ENCODE results near the gene U2SURP.
"Not testable (repeated sequence)": the region's sequence is repeated elsewhere in the genome, so short reads cannot be mapped to it uniquely, and the experiment has no call there.

The U2SURP gene

GRCh38 chr3:143070977-143071551 is 69.7 kb downstream of the U2SURP start:
- DNase-seq (ENCODE audit: low read depth in 2 of 2): no peak

DNA sequence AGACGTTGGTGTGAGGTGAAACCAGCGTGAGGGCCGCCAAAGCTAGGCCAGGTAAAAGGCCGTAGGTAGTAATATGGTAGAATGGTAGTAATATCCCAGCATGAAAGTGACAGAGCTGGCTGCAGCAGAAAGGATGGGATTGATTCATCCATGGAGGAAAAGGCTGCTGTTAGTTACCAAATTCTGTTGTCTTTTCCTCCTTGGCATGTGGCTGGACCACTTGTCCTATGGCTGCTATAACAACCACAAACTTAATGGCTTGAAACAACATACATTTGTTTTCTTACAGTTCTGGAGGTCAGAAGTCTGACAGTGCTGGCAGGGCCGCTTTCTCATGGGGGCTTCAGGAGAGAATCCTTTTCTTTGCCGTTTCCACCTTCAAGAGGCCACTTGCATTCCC is 70.4 kb downstream of the U2SURP start:
- no peak for DNase-seq (ENCODE audit: low read depth in 2 of 2)

GRCh38 chr3:143072298-143073020 is 71.1 kb downstream of the U2SURP start:
- not testable (repeated sequence) for DNase-seq (ENCODE audit: low read depth in 2 of 2)

DNA sequence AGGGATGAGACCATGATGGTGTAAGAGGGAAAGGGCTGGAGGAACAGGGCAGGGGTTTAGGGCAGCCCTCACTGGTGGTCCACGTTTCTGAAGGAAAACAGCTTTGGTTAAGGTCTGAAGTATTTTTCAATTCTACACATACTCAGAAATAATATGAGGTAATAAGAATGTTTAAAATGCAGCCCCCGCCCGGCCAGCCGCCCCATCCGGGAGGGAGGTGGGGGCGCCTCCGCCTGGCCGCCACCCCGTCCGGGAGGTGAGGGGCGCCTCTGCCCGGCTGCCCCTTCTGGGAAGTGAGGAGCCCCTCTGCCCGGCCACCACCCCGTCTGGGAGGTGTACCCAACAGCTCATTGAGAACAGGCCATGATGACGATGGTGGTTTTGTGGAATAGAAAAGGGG is 72.2 kb downstream of the U2SURP start:
- DNase-seq (ENCODE audit: low read depth in 2 of 2): not testable (repeated sequence)

GRCh38 chr3:143073983-143074382 is 72.6 kb downstream of the U2SURP start:
- not testable (repeated sequence) for DNase-seq (ENCODE audit: low read depth in 2 of 2)

- DNase-seq (ENCODE audit: low read depth in 2 of 2): no peak
Measured at GRCh38 chr3:143078883-143079282, 77.5 kb downstream of the U2SURP start.

GRCh38 chr3:143080196-143080595 is 78.8 kb downstream of the U2SURP start:
- DNase-seq (ENCODE audit: low read depth in 2 of 2): no peak

DNA sequence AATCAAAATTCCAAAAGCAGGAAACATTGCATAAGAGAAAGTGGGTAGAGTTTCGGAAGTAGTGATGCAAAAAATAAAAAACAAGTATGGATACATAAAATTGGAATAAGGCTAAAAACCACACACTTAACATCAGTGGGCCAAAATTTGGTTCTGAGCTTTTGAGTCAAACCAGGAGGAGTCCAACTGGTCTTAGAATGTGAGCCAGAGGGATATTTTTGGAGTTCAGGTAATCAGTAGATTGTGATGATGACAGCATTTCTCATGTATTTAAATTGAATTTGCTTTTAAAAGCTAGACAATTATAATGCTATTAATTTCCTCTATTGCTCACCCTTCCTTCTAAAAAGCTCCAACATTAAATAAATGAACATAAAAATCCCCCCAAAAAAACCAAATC is 80.0 kb downstream of the U2SURP start:
- no peak for DNase-seq (ENCODE audit: low read depth in 2 of 2)

GRCh38 chr3:143081844-143082778 is 80.7 kb downstream of the U2SURP start:
- no peak for DNase-seq (ENCODE audit: low read depth in 2 of 2)

DNA sequence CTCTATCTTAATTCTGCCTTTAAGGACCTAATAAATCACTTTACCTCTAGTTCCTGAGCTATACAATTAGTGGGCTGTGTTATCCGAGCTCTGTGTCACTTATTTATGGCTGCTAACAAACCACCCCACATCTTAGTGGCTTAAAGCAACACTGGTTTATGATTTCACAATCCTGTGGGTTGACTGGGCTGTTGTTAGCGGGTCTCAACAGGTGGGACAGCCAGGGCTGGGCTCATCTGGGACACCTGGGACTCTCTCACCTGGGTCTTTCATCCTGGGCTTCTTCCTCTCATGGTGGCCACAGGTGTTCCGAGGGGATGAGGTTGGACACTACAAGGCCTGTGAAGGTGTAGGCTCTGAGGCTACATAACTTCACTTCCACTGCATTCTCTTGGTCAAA is 82.4 kb downstream of the U2SURP start:
- DNase-seq (ENCODE audit: low read depth in 2 of 2): no peak

- DNase-seq (ENCODE audit: low read depth in 2 of 2): no peak
Measured at GRCh38 chr3:143084856-143085731, 83.7 kb downstream of the U2SURP start.

DNA sequence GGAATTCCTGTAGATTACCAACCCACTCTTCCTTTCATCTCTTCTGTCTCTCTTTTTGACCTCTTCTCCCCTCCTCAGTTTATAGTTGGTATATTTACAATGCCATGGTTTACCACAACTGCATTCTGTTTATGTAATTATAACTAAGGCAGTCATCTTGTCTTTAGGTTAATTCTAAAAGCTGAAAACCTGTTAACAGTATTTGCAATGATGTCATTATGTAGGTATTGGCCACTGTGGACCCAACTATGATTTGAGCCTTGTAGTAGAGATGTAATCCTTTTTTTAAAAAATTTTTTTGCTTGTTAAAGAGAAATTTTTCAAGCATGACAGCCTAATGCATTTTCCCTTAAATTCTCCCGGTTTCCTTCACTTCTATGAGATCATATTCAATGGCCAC is 87.5 kb downstream of the U2SURP start:
- DNase-seq (ENCODE audit: low read depth in 2 of 2): no peak

DNA sequence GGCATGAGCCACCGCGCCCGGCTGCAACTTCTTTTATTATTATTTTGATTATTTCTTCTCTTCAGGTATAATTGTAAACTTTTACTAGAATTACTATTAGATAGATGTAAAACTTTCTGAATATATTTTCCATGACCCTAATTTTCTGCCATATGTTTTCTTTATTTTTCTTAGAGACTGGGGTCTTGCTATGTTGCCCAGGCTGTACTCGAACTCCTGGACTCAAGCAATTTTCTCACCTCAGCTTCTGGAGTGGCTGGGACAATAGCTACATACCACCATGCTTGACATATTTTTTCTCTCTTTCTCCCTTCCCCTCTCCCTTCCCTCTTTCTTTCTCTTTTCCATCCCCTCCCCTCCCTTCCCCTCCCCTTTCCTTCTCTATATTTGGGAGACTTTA is 88.6 kb downstream of the U2SURP start:
- DNase-seq (ENCODE audit: low read depth in 2 of 2): no peak

DNA sequence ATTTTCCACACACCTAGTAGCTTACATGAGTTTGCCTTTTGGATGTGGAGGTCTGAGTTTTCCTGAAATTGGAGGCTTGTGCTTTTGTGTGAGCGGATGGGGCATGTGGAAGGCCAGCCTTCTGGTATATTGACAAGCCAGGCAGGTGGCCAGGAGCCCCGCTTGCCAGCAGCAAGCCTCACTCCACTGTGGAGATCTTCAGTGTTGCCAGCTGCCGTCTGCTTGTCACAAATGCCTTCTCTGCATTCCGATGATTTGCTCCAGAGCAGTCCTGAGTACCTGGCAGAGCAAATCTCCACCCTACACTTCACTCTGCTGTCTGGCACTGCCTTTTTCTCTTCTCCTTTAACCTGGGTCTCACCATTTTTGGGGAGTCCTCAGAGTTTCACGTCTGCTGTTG is 89.1 kb downstream of the U2SURP start:
- no peak for DNase-seq (ENCODE audit: low read depth in 2 of 2)

- DNase-seq (ENCODE audit: low read depth in 2 of 2): no peak
Measured at GRCh38 chr3:143090976-143091837, 89.8 kb downstream of the U2SURP start.

- no peak for DNase-seq (ENCODE audit: low read depth in 2 of 2)
Measured at GRCh38 chr3:143092191-143092590, 90.8 kb downstream of the U2SURP start.

DNA sequence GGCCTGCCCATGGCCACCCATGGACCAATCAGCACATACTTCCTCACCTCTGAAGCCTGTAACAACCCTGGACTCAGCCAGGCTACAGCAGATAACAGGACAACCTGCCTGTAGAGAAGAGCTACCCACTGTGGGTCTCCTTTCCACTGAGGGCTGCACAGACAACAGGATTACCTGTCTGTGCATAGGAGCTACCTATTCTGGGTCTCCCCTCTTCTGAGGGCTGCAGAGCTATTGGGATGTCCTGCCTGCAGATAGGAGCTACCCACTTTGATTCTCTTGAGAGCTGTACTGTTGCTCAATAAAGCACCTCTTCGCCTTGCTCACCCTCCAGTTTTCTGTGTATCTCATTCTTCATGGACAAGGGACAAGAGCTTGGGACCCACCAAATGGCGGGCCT is 94.4 kb downstream of the U2SURP start:
- no peak for DNase-seq (ENCODE audit: low read depth in 2 of 2)

DNA sequence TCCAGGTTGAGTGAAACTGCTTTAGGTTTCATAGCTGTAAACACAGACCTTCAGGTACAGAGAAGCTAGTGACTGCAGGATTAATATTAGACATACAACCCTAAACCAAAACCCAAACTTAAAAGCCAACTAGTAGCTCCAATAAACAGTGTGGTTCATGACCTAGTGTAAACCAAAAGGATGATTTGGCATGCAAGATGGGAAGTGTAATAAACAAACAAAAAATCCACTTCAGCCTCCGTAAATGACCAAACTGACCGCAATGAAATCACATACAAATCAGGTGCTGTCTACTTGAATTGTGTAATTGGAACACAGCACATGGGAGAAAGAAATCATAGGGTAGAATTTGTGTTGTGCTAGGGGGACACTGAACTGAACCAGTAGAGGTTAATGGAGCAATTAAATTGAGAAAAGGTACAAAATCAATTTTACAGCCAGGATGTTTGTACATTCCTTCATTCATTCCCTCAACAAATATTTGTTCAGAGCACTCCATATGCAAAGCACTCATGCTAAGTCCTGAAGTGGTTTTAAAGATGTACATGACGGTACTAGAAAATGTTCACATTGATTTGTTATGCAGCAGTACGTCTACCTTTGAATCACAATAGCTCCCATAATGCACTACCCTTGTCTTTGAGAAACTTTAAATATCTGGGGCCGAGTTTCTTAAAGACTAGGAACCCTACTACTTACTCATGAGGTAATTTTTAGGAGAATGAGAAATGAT is 96.8 kb downstream of the U2SURP start:
- no peak for DNase-seq (ENCODE audit: low read depth in 2 of 2)

DNA sequence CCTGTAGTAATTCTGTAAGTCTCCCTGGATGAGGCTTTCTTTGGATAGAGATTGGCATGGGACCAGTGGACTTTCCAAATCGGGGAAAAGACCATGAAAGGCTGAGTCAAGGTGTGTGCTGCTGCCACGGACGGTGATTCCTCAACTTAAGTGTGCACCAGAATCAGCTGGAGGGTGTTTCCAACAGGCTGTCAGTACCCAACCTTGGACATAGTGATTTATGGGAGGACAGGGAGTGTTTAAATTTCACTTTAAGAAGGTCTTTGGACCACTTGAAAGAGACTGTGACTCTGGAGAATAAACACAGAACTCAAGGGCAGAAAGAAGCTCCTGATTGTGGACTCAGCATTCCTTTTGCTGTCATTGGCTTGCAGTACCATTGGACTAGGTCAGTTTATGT is 97.8 kb downstream of the U2SURP start:
- DNase-seq (ENCODE audit: low read depth in 2 of 2): no peak

DNA sequence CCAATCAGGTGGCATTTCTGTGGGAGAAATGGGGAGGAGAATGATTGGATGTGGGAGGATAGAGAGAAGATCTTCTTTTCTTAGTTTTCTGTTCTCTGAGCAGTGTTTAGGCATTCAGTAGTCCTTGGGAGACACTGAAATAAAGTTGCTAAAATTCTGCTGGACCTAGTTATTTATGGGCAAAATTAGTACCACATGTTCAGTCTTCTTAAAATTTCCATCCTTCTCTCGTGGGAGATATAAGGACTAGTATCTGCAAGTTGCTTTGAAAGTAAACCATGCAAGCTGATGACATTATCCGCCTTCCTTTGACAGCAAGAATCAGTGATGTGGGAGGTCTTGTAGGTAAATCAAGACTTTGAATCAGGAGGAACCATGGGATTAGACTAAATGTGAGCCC is 98.3 kb downstream of the U2SURP start:
- DNase-seq (ENCODE audit: low read depth in 2 of 2): no peak

All from stimulated activated CD8-positive, alpha-beta memory T cell treated with anti-CD3 and anti-CD28 coated beads, Interleukin-2, amount 100 ng/mL, for 48 hours (primary cell).